ENCODE results near the gene CNTFR. TPM values are rescaled to one million over a fixed set of nuclear protein-coding genes. Genes with fewer than 3 reads are reported as not detected.

CNTFR gene
- total RNA-seq, 4 donors from 2014 or later, result 1.7 to 24.6 (median 15.6) TPM

DNA sequence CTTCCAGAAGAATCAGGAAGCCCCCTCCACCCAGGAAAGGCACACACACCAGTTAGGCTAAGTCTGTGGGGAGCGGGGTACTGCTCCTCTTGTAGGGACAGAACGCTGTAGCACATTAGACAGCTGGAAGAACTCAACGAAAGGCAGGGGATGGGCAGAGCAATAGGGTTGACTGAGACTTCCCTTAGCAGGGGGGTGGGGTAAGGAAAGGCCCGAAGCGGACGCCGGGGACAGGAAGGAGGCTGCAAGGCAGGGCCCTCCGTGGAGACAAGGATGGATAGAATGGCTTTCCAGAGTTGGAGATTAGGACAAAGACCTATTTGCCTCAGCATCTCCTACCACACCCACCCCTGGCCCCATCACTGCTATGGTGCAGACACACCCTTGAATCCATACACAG, 14.3 kb downstream of the CNTFR start:
- no peaks in the 10 kb centered on the region for H3K36me3 ChIP-seq
- H3K4me3 ChIP-seq, result no peak overlapping the region
- H3K27ac ChIP-seq, result no peak overlapping the region
- H3K27me3 ChIP-seq, result peaks cover 0 to 17% of the 10 kb centered on the region in 2 donors
- H3K9me3 ChIP-seq, result no peaks in the 10 kb centered on the region
- peaks cover 0 to 70% (median 9%) of the 10 kb centered on the region in 4 donors for H3K4me1 ChIP-seq
- TF ChIP-seq, protein P1, sequence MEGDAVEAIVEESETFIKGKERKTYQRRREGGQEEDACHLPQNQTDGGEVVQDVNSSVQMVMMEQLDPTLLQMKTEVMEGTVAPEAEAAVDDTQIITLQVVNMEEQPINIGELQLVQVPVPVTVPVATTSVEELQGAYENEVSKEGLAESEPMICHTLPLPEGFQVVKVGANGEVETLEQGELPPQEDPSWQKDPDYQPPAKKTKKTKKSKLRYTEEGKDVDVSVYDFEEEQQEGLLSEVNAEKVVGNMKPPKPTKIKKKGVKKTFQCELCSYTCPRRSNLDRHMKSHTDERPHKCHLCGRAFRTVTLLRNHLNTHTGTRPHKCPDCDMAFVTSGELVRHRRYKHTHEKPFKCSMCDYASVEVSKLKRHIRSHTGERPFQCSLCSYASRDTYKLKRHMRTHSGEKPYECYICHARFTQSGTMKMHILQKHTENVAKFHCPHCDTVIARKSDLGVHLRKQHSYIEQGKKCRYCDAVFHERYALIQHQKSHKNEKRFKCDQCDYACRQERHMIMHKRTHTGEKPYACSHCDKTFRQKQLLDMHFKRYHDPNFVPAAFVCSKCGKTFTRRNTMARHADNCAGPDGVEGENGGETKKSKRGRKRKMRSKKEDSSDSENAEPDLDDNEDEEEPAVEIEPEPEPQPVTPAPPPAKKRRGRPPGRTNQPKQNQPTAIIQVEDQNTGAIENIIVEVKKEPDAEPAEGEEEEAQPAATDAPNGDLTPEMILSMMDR (IDR thresholded peaks at IDR 0.05), result no peak
- TF ChIP-seq POLR2A (IDR thresholded peaks at IDR 0.05), result no peak
- no peak for DNase-seq

DNA sequence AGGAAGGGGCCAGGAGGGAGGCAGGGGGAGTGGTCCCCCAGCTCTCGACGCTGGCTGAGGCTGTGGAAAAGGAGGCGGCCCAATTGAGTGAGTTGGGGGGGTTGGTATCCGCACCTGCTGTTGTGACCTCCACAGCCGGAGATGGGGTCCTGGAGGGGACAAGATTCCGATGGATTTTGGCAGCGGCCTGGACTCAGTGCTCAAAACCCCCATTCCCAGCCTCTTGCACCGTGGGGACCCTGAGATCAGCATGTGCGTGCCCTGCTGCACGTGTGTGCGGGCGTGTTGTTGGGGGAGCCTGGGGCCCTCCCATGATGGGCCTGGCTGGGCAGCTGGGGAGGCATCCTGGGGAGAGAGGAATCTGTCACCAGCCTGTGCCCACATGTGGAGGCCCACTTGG, 15.0 kb downstream of the CNTFR start:
- H3K27me3 ChIP-seq, result peaks cover 0 to 15% of the 10 kb centered on the region in 2 donors

DNA sequence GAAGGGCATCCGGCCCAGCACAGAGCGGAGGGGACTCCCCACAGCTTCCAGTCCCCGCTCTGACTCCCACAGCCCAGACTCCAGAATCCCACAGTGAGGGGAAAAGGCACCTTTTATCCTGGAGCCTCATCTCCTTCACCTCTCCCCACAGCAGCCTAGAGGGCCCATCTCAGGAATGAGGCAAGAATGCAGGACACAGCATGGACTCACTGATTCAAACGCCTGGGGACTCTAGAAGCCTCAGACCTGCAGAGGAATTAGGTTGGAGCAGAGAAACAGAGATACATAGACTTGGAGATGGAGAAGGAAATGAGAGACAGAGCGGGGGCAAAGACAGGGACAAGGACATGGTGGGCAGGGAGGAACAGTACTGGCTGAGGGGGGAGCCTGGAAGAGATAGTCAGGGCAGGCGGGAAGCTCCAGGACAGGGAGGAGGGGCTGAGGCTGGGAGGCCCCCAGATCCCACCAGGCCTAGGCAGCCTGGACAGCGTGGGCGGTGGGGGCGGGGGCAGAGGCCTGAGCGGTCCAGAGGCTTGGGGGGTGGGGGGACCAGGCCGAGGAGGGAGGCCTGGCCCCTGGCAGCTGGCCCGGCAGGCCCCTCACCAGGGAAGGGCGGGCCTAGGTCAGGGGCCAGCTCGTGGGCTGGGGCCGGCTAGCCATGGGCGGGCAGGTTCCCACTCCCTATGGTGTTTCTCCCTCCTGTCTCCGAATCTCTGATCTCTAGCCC, 15.8 kb downstream of the CNTFR start:
- no peaks in the 10 kb centered on the region for H3K9me3 ChIP-seq
- H3K27me3 ChIP-seq, result peaks cover 0 to 7% of the 10 kb centered on the region in 2 donors
- no peaks in the 10 kb centered on the region for H3K36me3 ChIP-seq
- peaks cover 0 to 64% (median 9%) of the 10 kb centered on the region in 4 donors for H3K4me1 ChIP-seq
- TF ChIP-seq POLR2A (IDR thresholded peaks at IDR 0.05), result no peak
- TF ChIP-seq, protein P1 (IDR thresholded peaks at IDR 0.05), result no peak
- DNase-seq, result no peak
- H3K27ac ChIP-seq, result no peak overlapping the region
- no peak overlapping the region for H3K4me3 ChIP-seq

More for the DNA sequence above, 15.0 kb downstream of the CNTFR start:
- Histone ChIP-seq H3K4me1 (peaks cover 0 to 70% (median 9%) of the 10 kb centered on the region in 4 donors), H3K27ac (no peak overlapping the region), H3K9me3 (no peaks in the 10 kb centered on the region), H3K36me3 (no peaks in the 10 kb centered on the region), H3K4me3 (no peak overlapping the region)
- DNase-seq, result no peak
- TF ChIP-seq, protein P1 (IDR thresholded peaks at IDR 0.05), result no peak
- TF ChIP-seq POLR2A (IDR thresholded peaks at IDR 0.05), result no peak

DNA sequence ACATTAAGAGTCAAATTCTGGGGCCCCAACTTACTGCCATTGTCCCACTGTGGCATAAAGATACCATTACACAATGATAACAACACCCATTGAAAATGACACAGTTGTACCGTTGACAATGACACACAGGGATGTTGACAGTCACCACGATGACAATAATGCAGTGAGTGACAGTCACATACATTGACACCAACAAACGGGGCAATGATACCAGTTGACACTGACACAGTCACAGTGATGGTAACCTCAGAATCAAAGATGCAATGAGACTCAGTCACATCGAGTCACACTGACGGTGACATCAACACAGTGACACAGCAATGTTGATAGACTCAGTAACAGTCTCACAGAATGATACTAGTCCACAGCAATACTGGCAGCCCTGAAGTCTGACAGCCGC, 16.9 kb downstream of the CNTFR start:
- Histone ChIP-seq H3K27me3 (peaks cover 0 to 3% of the 10 kb centered on the region in 2 donors), H3K4me3 (no peak overlapping the region), H3K36me3 (no peaks in the 10 kb centered on the region), H3K4me1 (peaks cover 0 to 53% (median 4%) of the 10 kb centered on the region in 4 donors), H3K27ac (peak overlapping the region in 1 of 4 donors; percentile 72), H3K9me3 (no peaks in the 10 kb centered on the region)
- TF ChIP-seq POLR2A (IDR thresholded peaks at IDR 0.05), result no peak
- TF ChIP-seq, protein P1 (IDR thresholded peaks at IDR 0.05), result no peak
- DNase-seq, result no peak

DNA sequence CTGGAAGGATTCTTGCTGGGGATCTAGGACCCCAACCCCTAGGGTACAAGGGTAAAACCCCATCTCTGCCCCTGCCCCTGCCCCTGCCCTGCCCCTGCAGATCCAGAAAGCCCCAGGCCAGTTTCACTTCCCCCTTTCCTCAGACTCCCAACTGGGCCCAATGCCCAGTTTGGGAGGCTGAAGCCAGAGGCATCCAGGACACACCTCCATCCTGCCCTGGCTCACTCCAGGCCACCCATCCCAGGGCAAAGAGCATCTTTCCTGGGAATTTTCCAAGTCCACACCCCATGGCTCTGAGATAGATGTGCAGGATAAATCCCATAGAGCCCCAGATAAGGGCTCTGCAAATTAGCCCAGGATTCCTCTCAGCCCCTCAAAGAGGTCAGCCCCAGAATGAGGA, 17.4 kb downstream of the CNTFR start:
- Histone ChIP-seq H3K4me1 (peaks cover 0 to 47% (median 3%) of the 10 kb centered on the region in 4 donors), H3K27ac (peak overlapping the region in 2 of 4 donors; percentile 42 to 72), H3K4me3 (no peak overlapping the region), H3K9me3 (no peaks in the 10 kb centered on the region), H3K27me3 (peaks cover 0 to 3% of the 10 kb centered on the region in 2 donors), H3K36me3 (no peaks in the 10 kb centered on the region)
- DNase-seq, result peak in 2 of 3 donors; percentile 77 to 83
- TF ChIP-seq, protein P1 (IDR thresholded peaks at IDR 0.05), result no peak
- no peak for TF ChIP-seq POLR2A (IDR thresholded peaks at IDR 0.05)

All from Peyer's patch (tissue), 4 donors.